Renal cortex interstitium (tissue), 11 donors: ENCODE results near the gene SLC25A51. TPM values are rescaled to one million over a fixed set of nuclear protein-coding genes. Genes with fewer than 3 reads are reported as not detected.

Experiments used
- DNase-seq, 11 donors: peaks; one replicate each; pipeline ENCODE4 v3.0.0-alpha.2; 2013; ENCODE audit warnings: low read depth in 9 of 11, low spot score in 4 of 11; ENCODE audit errors: extremely low read depth in 1 of 11
- polyA plus RNA-seq, 3 donors: library from polyadenylated mRNA; unstranded; fragments of 120-200 nt; gene quantifications; one replicate each; pipeline ENCODE4 v1.2.1, GENCODE V29; 2013; ENCODE audit not compliant: insufficient read length in 3 of 3

Gene SLC25A51
- polyA plus RNA-seq, 3 donors: 16.6 to 19.5 (median 17.9) TPM

GRCh38 chr9:37873955-37874354 lies 30.0 kb downstream of the SLC25A51 start:
- DNase-seq: no peak

DNA sequence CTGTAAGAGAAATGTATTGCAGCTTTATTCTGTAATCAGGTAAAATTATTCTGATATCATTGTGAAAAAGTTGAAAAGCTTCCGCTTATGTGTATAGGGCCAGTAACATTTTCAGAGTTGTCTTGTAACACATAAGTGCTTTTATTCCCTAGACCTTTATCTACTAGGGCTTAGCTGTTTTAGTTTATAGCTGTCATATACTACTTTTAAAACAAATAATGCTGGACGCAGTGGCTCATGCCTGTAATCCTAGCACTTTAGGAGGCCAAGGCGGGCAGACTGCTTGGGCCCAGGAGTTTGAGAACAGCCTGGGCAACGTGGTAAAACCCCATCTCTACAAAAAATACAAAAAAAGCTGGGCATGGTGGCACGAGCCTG lies 33.1 kb downstream of the SLC25A51 start:
- DNase-seq: no peak

GRCh38 chr9:37870081-37870798 lies 33.7 kb downstream of the SLC25A51 start:
- no peak for DNase-seq

- no peak for DNase-seq
These were observed 41.4 kb downstream of the SLC25A51 start for GRCh38 chr9:37862530-37862929.

- DNase-seq: no peak
These were observed 44.9 kb downstream of the SLC25A51 start for GRCh38 chr9:37859043-37859442.

DNA sequence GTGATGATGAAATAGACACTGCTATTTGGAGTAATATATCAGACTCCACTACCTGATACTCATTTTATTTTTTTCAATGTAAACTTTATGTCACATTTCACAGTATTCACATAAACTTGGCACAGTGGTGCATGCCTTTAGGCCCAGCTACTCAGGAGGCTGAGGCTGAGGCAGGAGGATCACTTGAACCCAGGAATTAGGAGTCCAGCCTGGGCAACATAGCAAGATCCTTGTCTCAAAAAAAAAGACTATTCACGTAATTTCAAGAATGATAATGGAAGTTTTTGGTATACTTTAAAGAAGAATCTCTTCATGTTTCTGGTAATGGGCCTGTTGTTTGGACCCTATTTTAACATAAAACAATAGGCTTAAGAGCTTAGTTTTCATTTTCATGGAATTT lies 47.4 kb downstream of the SLC25A51 start:
- no peak for DNase-seq

DNA sequence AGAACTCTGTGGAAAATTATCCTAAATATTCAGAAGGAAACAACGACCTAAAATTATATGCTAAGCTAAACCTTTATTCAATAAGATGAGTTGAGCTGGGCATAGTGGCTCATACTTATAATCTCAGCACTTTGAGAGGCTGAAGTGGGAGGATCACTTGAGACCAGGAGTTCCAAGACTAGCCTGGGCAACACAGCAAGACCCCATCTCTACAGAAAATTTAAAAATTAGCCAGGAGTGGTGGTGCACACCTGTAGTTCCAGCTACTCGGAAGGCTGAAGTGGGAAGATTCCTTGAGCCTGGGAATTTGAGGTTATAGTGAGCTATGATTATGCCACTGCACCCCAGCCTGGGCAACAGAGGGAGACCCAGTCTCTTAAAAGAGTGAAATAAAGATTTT lies 51.7 kb downstream of the SLC25A51 start:
- no peak for DNase-seq

DNA sequence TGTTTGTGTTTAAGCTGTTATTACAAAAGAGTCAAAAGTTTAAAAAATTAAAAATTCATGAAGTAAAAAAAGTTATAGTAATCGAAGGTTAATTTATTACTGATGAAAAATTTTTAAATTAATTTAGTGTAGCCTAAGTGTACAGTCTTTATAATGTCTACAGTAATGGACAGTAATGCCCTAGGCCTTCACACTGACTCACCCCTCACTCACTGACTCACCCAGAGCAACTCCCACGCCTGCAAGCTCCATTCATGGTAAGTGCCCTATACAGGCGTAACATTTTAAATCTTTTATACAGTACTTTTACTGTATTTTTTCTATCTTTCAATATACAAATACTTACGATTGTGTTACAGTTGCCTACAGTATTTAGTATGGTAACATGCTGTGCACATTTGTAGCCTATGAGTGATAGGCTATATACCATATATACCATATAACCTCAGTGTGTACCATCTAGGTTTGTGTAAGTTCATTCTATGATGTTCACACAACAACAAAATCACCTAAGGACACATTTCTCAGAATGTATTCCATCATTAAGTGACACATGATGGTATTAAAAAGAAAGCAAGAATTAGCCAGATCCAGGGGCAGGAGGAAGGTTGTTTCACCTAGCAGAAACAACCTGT lies 63.2 kb downstream of the SLC25A51 start:
- DNase-seq: no peak

DNA sequence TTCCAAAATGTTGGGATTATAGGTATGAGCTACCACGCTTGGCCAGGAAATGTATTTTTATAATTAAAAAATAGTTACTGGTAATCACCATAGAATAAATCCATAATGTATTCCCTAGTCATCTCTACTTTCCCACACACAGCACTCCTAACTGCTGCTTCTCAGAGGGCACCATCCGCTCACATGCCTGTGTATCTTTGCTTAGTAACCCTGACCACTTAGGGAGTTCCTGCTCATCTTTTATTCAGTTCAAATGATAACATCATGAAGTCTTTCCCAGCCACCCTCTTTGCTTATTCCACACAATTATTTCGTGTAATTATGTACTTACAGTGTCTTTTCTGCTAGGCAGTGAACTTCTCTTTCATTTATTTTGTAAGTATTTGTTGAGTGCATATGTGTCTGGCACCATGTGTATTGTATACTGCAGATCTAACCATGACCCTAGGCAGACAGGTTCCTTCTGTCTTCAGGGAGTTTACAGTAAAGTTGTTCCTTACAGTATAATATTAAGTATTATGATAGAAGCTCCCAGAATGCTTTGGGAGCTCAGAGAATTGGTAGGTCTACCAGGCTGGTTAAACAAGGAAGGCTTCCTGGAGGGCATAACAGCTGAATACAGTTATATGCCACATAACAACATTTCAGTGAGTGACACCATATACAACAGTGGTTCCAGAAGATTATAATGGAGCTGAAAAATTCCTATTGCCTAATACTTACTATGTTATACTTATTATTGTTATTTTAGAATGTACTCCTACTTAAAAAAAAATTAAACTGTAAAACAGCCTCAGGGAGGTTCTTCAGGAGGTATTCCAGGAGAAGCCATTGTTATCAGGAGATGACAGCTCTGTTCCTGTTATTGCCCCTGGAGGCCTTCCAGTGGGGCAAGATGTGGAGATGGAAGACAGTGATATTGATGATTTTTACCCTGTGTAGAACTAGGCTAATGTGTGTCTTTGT lies 64.1 kb downstream of the SLC25A51 start:
- DNase-seq: no peak

Other genes with a start within 250 kb of the SLC25A51 start
- gene TRMT10B, start 150.3 kb downstream of the SLC25A51 start, polyA plus RNA-seq: 10 to 100 TPM; 12.8 to 23.9 (median 16.9) TPM
- 10 to 100 TPM; 43.7 to 45.2 (median 45.0) TPM for gene EXOSC3, start 119.1 kb downstream of the SLC25A51 start, polyA plus RNA-seq
- 10 to 100 TPM; 31.9 to 36.9 (median 32.2) TPM for gene DCAF10, start 103.3 kb downstream of the SLC25A51 start, polyA plus RNA-seq
- 10 to 100 TPM; 13.8 to 22.1 (median 17.2) TPM for gene SHB, start 165.1 kb upstream of the SLC25A51 start, polyA plus RNA-seq